ENCODE results near the gene DYRK4. TPM values are rescaled to one million over a fixed set of nuclear protein-coding genes. Genes with fewer than 3 reads are reported as not detected.

Gene DYRK4, protein sequence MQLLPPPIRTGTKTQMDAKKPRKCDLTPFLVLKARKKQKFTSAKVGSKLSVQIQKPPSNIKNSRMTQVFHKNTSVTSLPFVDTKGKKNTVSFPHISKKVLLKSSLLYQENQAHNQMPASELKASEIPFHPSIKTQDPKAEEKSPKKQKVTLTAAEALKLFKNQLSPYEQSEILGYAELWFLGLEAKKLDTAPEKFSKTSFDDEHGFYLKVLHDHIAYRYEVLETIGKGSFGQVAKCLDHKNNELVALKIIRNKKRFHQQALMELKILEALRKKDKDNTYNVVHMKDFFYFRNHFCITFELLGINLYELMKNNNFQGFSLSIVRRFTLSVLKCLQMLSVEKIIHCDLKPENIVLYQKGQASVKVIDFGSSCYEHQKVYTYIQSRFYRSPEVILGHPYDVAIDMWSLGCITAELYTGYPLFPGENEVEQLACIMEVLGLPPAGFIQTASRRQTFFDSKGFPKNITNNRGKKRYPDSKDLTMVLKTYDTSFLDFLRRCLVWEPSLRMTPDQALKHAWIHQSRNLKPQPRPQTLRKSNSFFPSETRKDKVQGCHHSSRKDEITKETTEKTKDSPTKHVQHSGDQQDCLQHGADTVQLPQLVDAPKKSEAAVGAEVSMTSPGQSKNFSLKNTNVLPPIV
- total RNA-seq (2022; extraction: Qiagen RNA extraction) = 43.4 to 49.2 TPM (median 46.4 TPM) in 5 replicates

DNA sequence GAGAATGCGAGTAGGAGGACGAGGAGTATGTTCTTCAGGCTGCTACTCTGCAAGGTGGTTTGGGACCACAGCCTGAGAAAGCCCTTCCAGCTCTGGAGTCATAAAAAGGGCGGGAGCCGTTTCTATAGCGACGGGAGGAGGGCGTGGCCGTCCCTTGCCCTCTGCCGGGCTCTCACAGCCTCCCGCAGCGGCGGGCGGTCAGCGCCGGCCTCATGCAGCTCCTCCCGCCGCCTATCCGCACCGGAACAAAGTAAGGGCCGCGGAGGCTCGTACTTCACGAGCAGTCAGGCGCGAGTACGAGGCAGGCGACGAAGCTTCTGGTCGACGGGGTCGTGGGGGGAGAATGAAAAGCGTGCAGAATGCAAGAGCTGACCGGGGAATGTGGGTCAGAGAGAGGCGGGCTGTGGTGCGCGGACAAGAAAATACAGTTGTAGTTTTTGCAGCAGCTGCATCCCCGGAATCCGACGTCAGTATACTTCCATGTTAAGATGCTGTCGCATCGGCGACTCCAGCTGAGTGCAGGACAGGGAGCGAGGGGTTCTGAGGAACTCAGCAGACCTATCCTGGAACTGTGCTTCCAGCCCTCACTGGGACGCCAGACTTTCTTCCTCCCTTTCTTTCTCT is at the start of gene DYRK4:
Gene DYRK4 (plus strand): TSS at position 175 of the 624 bp plus-strand sequence. CDS start 38 bp downstream, at position 213.

DNA sequence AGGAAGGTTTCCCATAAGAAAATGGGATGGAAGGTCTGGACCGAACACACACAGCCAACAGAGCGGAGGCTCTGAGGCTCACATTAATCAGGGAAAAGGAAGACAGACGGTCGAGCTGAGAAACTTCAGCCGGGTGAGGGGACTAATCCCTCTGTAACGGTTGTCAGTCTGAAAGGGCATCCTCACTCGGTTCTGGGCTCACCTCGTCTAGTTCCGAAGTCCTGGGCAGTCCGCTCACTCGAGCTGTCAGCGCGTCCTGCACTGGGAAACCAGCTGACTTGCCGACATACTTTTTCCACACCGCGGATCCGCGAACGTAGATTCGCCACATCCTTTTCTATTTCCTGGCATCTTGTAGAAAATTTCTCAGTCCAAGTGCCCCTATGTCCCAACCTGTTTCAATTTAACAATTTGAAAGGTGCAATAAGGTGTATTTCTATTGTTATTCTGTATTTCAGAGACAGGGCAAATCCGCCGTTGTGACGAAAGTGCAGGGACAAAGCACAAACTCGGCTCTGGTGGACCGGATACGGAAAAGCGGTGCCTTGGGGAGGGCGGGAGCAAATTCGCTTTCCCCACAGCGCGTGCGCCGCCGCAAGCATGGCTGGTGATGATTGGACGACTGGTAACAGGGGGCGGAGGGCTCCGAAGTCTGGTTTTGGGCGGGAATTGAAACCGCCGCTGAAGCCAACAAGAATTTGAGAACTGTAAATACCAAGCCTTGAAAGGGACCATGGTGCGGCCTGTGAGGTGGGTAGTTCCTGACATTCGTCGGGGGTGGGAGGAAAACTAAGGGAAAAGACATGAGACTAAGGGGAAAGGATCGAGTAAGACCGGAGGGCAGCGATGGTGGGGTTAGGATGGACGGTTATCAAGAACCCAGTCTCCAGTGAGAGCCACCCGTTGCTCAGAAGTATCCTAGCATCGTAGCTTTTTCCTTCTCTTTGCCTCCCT is 23.5 kb upstream of the DYRK4 start, which contains the start of gene RAD51AP1:
Gene RAD51AP1 (plus strand): TSS at position 684 of the 954 bp plus-strand sequence. CDS start 50 bp downstream, at position 734.

DNA sequence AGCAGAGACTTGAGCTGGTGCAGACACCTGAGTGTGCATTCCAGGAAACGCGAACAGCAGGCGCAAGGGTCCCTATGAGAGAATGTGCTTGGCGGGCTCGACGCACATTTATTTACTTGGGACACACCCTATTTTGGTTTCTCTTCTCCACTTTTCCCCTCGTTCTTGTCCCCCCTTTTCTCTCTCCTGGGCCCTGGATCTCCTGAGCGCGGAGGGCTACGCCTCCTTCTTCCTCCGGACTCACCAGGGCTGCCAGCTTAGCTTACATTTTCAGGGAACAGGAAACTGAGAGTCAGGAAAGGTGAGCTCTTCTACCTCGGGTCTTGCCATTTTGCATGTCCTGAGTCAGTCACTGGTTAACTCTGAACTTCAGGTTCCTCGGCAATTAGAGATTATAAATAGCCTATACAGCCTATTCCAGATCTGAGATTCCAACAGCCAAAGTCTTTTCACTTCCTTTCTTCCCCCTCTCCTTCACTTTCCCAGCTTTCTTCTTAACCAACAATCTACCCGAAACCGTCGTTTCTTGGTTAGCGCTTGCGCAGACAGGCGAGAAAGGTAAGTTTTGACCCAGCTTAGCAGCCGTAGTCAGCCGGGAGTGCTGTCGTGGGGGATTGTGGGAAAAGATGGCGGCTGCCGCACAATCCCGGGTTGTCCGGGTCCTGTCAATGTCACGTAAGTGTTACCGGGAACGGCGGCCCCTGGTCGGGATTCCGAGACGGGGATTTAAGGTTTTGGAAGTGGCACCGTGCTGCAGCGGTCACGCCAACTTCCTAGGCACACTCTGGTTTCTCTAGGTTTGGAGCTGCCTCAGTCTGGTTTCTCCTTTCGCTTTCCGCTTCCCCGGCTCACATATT is 86.7 kb downstream of the DYRK4 start, which contains the start of the genes AKAP3 and NDUFA9:
Gene AKAP3 (minus strand): TSS at position 551 of the 857 bp plus-strand sequence. CDS start 10,855 bp downstream, outside the sequence.
Gene NDUFA9 (plus strand): TSS at position 614 of the 857 bp plus-strand sequence. CDS start 13 bp downstream, at position 627.

Other genes with a start within 250 kb of the DYRK4 start
- 33.6 to 40.4 TPM (median 39.3 TPM) in 5 replicates for gene TIGAR, start 241.0 kb upstream of the DYRK4 start, total RNA-seq (2022; extraction: Qiagen RNA extraction)
- not detected in 5 replicates for gene FGF23, start 182.5 kb upstream of the DYRK4 start, total RNA-seq (2022; extraction: Qiagen RNA extraction)
- gene FGF6, start 116.4 kb upstream of the DYRK4 start, total RNA-seq (2022; extraction: Qiagen RNA extraction) = not detected in 5 replicates
- gene RAD51AP1, start 23.3 kb upstream of the DYRK4 start, total RNA-seq (2022; extraction: Qiagen RNA extraction) = 14.5 to 28.5 TPM (median 16.8 TPM) in 5 replicates
- 0.06 to 0.19 TPM (median 0.11 TPM) in 5 replicates for gene AKAP3, start 86.8 kb downstream of the DYRK4 start, total RNA-seq (2022; extraction: Qiagen RNA extraction)
- 101 to 121 TPM (median 110 TPM) in 5 replicates for gene NDUFA9, start 86.9 kb downstream of the DYRK4 start, total RNA-seq (2022; extraction: Qiagen RNA extraction)
- not detected in 5 replicates for gene GALNT8, start 158.2 kb downstream of the DYRK4 start, total RNA-seq (2022; extraction: Qiagen RNA extraction)